Panc1 (cell line): ENCODE measurements around the gene MED9. TPM values are rescaled to one million over a fixed set of nuclear protein-coding genes. Genes with fewer than 3 reads are reported as not detected.

Experiments used
- ATAC-seq: fragments of 200-7000 bp; cut with Tn5 transposase; 2 replicates; pipeline ENCODE4 v1.9.1; 2020; ENCODE audit warnings: mild to moderate bottlenecking, moderate library complexity
- BruUV-seq: library from RNA; stranded (reverse); fragments of 400-500 nt; replicated peaks from 2 replicates; lab custom pipeline; 2021; lab: Mats Ljungman, UMichigan
- CTCF ChIA-PET: fragments of 300-600 bp; sonication (Branson Sonifier 250); formaldehyde crosslinking; loops from one replicate; lab custom pipeline; 2022; ENCODE audit warnings: antibody characterized with exemption; lab: Charles Lee
- POLR2A ChIA-PET: fragments of 300-600 bp; sonication (Branson Sonifier 250); formaldehyde crosslinking; loops from one replicate; lab custom pipeline; 2022; ENCODE audit warnings: antibody characterized with exemption; lab: Charles Lee
- DNase-seq: peaks from one replicate; pipeline ENCODE4 v3.0.0-alpha.2; 2010; ENCODE audit warnings: low read depth, low spot score
- H3K27ac ChIP-seq: 2 replicates; pipeline ENCODE4 v1.5.1; 2011; ENCODE audit warnings: mild to moderate bottlenecking, low read length, inconsistent platforms
- H3K27me3 ChIP-seq: fragments of 200-500 bp; sonication (Bioruptor generic); 2 replicates; pipeline ENCODE4 v1.6.0; 2014; ENCODE audit warnings: low read length, inconsistent platforms; ENCODE audit not compliant: control insufficient read depth, insufficient read depth
- H3K36me3 ChIP-seq: fragments of 200-500 bp; sonication (Bioruptor generic); 2 replicates; pipeline ENCODE4 v1.5.1; 2014; ENCODE audit warnings: inconsistent platforms, mild to moderate bottlenecking, low read length, moderate library complexity; ENCODE audit not compliant: control insufficient read depth, insufficient read depth
- H3K4me1 ChIP-seq: 2 replicates; pipeline ENCODE4 v1.5.1; 2011; ENCODE audit warnings: inconsistent platforms, mild to moderate bottlenecking, low read length, moderate library complexity; ENCODE audit not compliant: control insufficient read depth, insufficient read depth
- H3K4me3 ChIP-seq, 2 experiments: 2 replicates each; pipeline ENCODE4 v1.5.1; 2011 to 2012; ENCODE audit warnings: low read depth in 2 of 2, low read length in 2 of 2, mild to moderate bottlenecking in 2 of 2, inconsistent platforms in 1 of 2, moderate library complexity in 1 of 2
- H3K9me3 ChIP-seq: fragments of 200-500 bp; sonication (Bioruptor generic); 2 replicates; pipeline ENCODE4 v1.5.1; 2014; ENCODE audit warnings: low read depth, mild to moderate bottlenecking, inconsistent platforms, low read length, moderate library complexity; ENCODE audit not compliant: control insufficient read depth, insufficient read depth
- POLR2AphosphoS5 ChIP-seq: IDR thresholded peaks from 2 replicates; pipeline ENCODE4 v1.6.1; 2012; ENCODE audit warnings: mild to moderate bottlenecking, low read depth, low read length, moderate library complexity
- SIN3A ChIP-seq: IDR thresholded peaks from 2 replicates; pipeline ENCODE4 v1.6.1; 2012; ENCODE audit warnings: low read depth, mild to moderate bottlenecking, low read length, moderate library complexity, borderline replicate concordance; ENCODE audit not compliant: insufficient read depth
- TCF7L2 ChIP-seq: IDR thresholded peaks from 2 replicates; pipeline ENCODE4 v1.6.1; 2011; ENCODE audit warnings: mild to moderate bottlenecking, low read depth, low read length, inconsistent platforms
- in situ Hi-C: cut with HindIII; loops from 2 replicates; pipeline ENCODE4 v1.10.0; 2016; ENCODE audit warnings: low sequenced_read_pairs, low pct_unique_long_range_greater_than_20kb
- intact Hi-C: fragments of 100-400 bp; cut with micrococcal nuclease; formaldehyde crosslinking; loops from one replicate; pipeline ENCODE4 v1.10.0; 2022; ENCODE audit not compliant: unreplicated experiment
- total RNA-seq: library from RNA; stranded (reverse); gene quantifications from one replicate; pipeline ENCODE4 v1.2.1, GENCODE V29; 2021; ENCODE audit not compliant: unreplicated experiment
- TF ChIP-seq, protein P1 (sequence below): fragments of 450-650 bp; IDR thresholded peaks from 2 replicates; pipeline ENCODE4 v1.5.1; 2017; ENCODE audit warnings: mild to moderate bottlenecking
- TF ChIP-seq, protein P2 (sequence below), 2 experiments: IDR thresholded peaks; 2 replicates each; pipeline ENCODE4 v1.6.1; 2011 to 2012; ENCODE audit warnings: low read depth in 2 of 2, control low read depth in 1 of 2, low read length in 1 of 2, mild to moderate bottlenecking in 1 of 2, moderate library complexity in 1 of 2; ENCODE audit not compliant: insufficient read depth in 1 of 2

Gene MED9
- total RNA-seq, 1 experiment from 2014 or later: 11.1 TPM

DNA sequence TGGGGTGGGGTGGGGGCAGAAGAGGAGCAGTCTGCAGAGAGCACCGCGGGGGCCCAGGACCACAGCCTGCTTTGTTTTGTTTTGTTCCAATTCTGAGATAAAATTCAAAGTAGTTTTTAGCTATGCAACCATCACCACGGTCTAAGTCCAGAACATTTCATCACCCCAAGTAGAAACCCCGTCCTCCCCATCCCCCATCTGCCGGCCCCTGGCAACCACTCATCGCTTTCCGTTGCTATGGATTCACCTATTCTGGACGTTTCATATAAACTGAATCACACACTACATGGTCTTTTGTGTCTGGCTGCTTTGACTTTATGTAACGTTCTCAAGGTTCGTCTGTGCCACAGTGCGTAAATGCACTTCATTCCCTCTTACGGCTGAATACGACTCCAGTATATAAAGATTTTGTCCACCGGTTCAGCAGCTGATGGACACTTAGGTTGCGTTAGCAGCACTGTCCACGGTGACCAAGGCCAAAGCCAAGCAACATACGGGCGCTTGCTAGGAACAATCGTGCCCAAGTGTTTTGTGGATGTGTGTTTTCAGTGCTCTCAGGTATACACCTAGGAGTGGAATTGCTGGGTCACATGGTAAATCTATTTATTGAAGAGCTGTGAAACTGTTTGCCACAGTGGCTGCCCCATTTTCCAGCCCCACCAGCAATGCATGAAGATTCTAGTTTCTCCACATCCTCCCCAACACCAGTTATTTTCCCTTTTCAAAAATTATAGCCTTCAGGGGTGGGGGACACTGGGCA lies 47.1 kb downstream of the MED9 start:
- no peak overlapping the region for H3K27ac ChIP-seq
- no peak overlapping the region for H3K4me3 ChIP-seq
- no peaks in the 10 kb centered on the region for H3K27me3 ChIP-seq
- CTCF ChIA-PET: interaction anchor here (0.7 kb wide), 1 partner anchor 14 kb away, joined by 3 read pairs; no protein-coding TSS in a partner anchor
- no TSS peak for BruUV-seq
- ATAC-seq (no peak), DNase-seq (no peak)
- no peaks in the 10 kb centered on the region; the same call in 1 of the 2 replicates for H3K4me1 ChIP-seq
- no peaks in the 10 kb centered on the region for H3K36me3 ChIP-seq
- POLR2A ChIA-PET: no interaction called here
- intact Hi-C loops: no loop called here
- in situ Hi-C loops: no loop called here
- no peaks in the 10 kb centered on the region for H3K9me3 ChIP-seq
- TF ChIP-seq, protein P1, sequence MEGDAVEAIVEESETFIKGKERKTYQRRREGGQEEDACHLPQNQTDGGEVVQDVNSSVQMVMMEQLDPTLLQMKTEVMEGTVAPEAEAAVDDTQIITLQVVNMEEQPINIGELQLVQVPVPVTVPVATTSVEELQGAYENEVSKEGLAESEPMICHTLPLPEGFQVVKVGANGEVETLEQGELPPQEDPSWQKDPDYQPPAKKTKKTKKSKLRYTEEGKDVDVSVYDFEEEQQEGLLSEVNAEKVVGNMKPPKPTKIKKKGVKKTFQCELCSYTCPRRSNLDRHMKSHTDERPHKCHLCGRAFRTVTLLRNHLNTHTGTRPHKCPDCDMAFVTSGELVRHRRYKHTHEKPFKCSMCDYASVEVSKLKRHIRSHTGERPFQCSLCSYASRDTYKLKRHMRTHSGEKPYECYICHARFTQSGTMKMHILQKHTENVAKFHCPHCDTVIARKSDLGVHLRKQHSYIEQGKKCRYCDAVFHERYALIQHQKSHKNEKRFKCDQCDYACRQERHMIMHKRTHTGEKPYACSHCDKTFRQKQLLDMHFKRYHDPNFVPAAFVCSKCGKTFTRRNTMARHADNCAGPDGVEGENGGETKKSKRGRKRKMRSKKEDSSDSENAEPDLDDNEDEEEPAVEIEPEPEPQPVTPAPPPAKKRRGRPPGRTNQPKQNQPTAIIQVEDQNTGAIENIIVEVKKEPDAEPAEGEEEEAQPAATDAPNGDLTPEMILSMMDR: no peak
- TF ChIP-seq SIN3A (no peak), TCF7L2 (no peak), POLR2AphosphoS5 (no peak)
- TF ChIP-seq, protein P2, sequence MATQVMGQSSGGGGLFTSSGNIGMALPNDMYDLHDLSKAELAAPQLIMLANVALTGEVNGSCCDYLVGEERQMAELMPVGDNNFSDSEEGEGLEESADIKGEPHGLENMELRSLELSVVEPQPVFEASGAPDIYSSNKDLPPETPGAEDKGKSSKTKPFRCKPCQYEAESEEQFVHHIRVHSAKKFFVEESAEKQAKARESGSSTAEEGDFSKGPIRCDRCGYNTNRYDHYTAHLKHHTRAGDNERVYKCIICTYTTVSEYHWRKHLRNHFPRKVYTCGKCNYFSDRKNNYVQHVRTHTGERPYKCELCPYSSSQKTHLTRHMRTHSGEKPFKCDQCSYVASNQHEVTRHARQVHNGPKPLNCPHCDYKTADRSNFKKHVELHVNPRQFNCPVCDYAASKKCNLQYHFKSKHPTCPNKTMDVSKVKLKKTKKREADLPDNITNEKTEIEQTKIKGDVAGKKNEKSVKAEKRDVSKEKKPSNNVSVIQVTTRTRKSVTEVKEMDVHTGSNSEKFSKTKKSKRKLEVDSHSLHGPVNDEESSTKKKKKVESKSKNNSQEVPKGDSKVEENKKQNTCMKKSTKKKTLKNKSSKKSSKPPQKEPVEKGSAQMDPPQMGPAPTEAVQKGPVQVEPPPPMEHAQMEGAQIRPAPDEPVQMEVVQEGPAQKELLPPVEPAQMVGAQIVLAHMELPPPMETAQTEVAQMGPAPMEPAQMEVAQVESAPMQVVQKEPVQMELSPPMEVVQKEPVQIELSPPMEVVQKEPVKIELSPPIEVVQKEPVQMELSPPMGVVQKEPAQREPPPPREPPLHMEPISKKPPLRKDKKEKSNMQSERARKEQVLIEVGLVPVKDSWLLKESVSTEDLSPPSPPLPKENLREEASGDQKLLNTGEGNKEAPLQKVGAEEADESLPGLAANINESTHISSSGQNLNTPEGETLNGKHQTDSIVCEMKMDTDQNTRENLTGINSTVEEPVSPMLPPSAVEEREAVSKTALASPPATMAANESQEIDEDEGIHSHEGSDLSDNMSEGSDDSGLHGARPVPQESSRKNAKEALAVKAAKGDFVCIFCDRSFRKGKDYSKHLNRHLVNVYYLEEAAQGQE (IDR thresholded peaks at IDR 0.05; ENCODE audit: insufficient read depth in 1 of 2, low read depth in 2 of 2, low read length in 1 of 2): no peak

DNA sequence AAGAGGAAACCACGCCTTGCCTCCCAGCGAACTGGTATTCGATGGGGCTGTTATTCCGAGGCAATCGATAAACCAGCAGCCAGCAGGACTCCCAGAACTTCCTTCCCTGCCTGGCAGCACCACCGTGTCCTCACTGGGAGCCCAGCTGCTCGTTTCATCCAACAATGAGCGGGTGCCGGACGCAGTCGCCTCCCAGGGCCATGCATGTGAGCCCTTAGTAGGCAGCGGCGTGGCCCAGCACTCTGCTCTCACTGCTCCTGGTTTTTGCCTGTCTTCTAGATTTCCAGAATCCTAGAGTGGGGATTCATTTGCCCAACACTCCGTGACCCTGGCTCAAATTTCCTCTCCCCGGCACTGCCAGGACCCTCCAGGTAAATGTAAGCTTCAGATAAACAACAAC lies 48.5 kb downstream of the MED9 start:
- Histone ChIP-seq H3K27ac (no peak overlapping the region), H3K9me3 (no peaks in the 10 kb centered on the region), H3K27me3 (no peaks in the 10 kb centered on the region), H3K4me1 (no peaks in the 10 kb centered on the region; the same call in 1 of the 2 replicates), H3K36me3 (no peaks in the 10 kb centered on the region), H3K4me3 (no peak overlapping the region)
- no peak for DNase-seq
- no peak for TF ChIP-seq POLR2AphosphoS5
- no peak for TF ChIP-seq SIN3A
- intact Hi-C loops: no loop called here
- ChIA-PET POLR2A (no interaction called here), CTCF (no interaction called here)
- no TSS peak for BruUV-seq
- no peak for ATAC-seq
- in situ Hi-C loops: no loop called here

DNA sequence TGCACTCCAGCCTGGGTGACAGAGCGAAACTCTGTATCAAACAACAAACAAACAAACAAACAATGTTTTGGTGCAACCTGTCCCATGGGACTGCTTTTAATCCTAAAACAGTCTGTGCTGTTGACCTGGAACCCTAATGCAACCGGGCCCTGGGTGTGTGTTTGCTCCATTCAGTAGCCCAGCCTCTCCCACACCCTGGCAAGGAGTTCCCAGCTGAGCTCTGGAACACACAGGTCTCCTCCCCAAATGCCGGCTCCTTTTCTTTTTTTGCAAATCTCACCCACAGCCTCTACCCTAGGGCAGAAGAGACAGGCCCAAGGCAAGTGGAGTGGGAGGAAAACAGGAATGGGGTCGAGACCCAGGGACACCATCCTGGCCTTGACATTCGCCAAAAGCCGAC lies 49.2 kb downstream of the MED9 start:
- intact Hi-C loops: no loop called here
- CTCF ChIA-PET: no interaction called here

More for the DNA sequence above, 49.2 kb downstream of the MED9 start:
- ATAC-seq (no peak), DNase-seq (no peak)
- TF ChIP-seq, protein P1: no peak
- Histone ChIP-seq H3K9me3 (no peaks in the 10 kb centered on the region), H3K4me1 (no peaks in the 10 kb centered on the region; the same call in 1 of the 2 replicates), H3K27me3 (no peaks in the 10 kb centered on the region), H3K27ac (no peak overlapping the region), H3K36me3 (no peaks in the 10 kb centered on the region), H3K4me3 (no peak overlapping the region)
- POLR2A ChIA-PET: no interaction called here
- no TSS peak for BruUV-seq
- in situ Hi-C loops: no loop called here
